IPS-NIHi11 (cell line): ENCODE measurements around the gene ATP7B.

Experiments used
- DNase-seq: peaks from one replicate; pipeline ENCODE4 v3.0.0; 2012; ENCODE audit warnings: mixed read lengths, low spot score

The ATP7B gene

GRCh38 chr13:51950722-51951121 is 60.5 kb downstream of the ATP7B start:
- no peak for DNase-seq

GRCh38 chr13:51946163-51946669 is 65.0 kb downstream of the ATP7B start:
- no peak for DNase-seq

GRCh38 chr13:51945149-51945548 is 66.1 kb downstream of the ATP7B start:
- no peak for DNase-seq

- DNase-seq, result no peak
Measured at GRCh38 chr13:51944428-51944827, 66.8 kb downstream of the ATP7B start.

- no peak for DNase-seq
Measured at GRCh38 chr13:51943721-51944120, 67.5 kb downstream of the ATP7B start.

- DNase-seq, result no peak
Measured at GRCh38 chr13:51942189-51942588, 69.1 kb downstream of the ATP7B start.

- no peak for DNase-seq
Measured at GRCh38 chr13:51938454-51938853, 72.8 kb downstream of the ATP7B start.

- no peak for DNase-seq
Measured at GRCh38 chr13:51937320-51938290, 73.6 kb downstream of the ATP7B start.

- peak; percentile 77 for DNase-seq
Measured at GRCh38 chr13:51935326-51936171, 75.7 kb downstream of the ATP7B start.

- DNase-seq, result no peak
Measured at GRCh38 chr13:51934461-51935087, 76.7 kb downstream of the ATP7B start.

GRCh38 chr13:51933466-51934058 is 77.7 kb downstream of the ATP7B start:
- no peak for DNase-seq

GRCh38 chr13:51932231-51932630 is 79.0 kb downstream of the ATP7B start:
- no peak for DNase-seq

GRCh38 chr13:51931606-51932005 is 79.6 kb downstream of the ATP7B start:
- DNase-seq, result no peak

- DNase-seq, result no peak
Measured at GRCh38 chr13:51929699-51930098, 81.6 kb downstream of the ATP7B start.

GRCh38 chr13:51928231-51928630 is 83.0 kb downstream of the ATP7B start:
- no peak for DNase-seq

- no peak for DNase-seq
Measured at GRCh38 chr13:51927129-51927528, 84.1 kb downstream of the ATP7B start.

- DNase-seq, result no peak
Measured at GRCh38 chr13:51926528-51926885, 84.7 kb downstream of the ATP7B start.

- DNase-seq, result no peak
Measured at GRCh38 chr13:51925865-51926527, 85.3 kb downstream of the ATP7B start.

GRCh38 chr13:51924756-51925544 is 86.3 kb downstream of the ATP7B start:
- no peak for DNase-seq

GRCh38 chr13:51923983-51924539 is 87.2 kb downstream of the ATP7B start:
- peak; percentile 63 for DNase-seq
